NCI-H2107 (cell line): ENCODE results near the gene MAPK8IP3.

Experiments used
- DNase-seq: peaks from one replicate; lab custom pipeline; 2025; lab: John Stamatoyannopoulos, UW

Gene MAPK8IP3

GRCh38 chr16:1775006-1775845, 69.2 kb downstream of the MAPK8IP3 start:
- DNase-seq, result no peak

- no peak for DNase-seq
Measured at GRCh38 chr16:1775846-1776671, 70.1 kb downstream of the MAPK8IP3 start.

GRCh38 chr16:1776672-1776955, 70.6 kb downstream of the MAPK8IP3 start:
- no peak for DNase-seq

DNA sequence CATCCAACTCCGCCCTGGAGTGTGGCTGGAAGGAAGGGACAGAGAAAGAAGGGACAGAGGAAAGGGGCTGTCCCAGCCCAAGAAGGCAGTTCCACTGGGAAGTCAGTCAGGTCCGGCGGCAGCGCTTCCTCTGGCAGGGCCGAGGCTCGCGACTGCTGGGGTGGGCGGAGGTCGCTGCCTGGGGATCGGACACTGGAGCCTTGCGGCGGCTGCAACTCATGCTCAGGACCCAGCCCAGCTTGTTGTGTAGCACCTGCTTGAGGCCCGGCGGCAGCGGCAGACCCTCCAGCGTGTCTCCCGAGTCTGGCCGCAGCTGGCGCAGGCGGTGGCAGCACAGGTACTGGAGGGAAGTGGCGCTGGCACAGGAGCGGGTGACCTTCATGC, 71.0 kb downstream of the MAPK8IP3 start:
- no peak for DNase-seq

GRCh38 chr16:1777375-1778199, 71.6 kb downstream of the MAPK8IP3 start:
- no peak for DNase-seq

- DNase-seq, result no peak
Measured at GRCh38 chr16:1778200-1779179, 72.5 kb downstream of the MAPK8IP3 start.

- DNase-seq, result no peak
Measured at GRCh38 chr16:1779234-1779701, 73.3 kb downstream of the MAPK8IP3 start.

- DNase-seq, result no peak
Measured at GRCh38 chr16:1779741-1780676, 74.0 kb downstream of the MAPK8IP3 start.

- no peak for DNase-seq
Measured at GRCh38 chr16:1780677-1781072, 74.7 kb downstream of the MAPK8IP3 start.

GRCh38 chr16:1781254-1781653, 75.3 kb downstream of the MAPK8IP3 start:
- no peak for DNase-seq

DNA sequence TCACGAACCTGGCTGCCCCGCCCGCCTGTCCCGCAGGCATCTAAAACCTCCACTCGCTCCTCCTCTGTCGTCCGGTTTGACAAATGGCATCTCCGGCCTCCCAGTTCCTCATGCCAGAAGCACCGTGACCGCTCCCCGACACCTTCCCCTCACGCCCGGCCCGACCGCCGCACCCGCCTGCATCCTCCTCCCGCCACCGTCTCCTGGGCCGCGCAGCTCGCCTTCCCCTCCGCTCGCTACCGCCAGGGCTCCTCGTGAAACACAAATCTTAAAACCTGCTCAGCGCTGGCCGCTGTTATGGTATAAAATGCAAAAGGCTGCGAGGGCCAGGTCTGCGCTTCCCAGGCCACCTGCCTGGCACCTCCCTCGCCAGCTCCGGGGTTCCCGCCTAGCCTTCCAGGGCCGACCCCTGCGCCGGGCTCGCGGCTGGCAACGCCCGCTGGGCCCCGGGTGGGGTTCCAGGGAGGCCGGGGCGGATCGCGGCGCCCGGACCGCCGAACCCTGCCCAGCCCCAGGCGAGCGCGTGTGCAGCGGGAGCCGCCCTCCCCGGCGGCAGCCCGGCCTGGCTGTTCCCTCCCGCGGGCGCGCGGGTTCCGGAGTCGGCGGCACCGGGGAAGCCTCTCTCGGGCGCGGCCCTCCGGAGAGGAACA, 75.9 kb downstream of the MAPK8IP3 start:
- no peak for DNase-seq

- DNase-seq, result peak; percentile 99
Measured at GRCh38 chr16:1782408-1783264, 76.6 kb downstream of the MAPK8IP3 start, which contains the start of the genes NUBP2 and SPSB3. TSS of gene NUBP2 (plus strand) at chr16:1782960. CDS start at chr16:1783021, 61 bp downstream. TSS of gene SPSB3 (minus strand) at chr16:1782571. CDS start at chr16:1781483, 1,088 bp downstream.

- DNase-seq, result no peak
Measured at GRCh38 chr16:1784977-1785845, 79.2 kb downstream of the MAPK8IP3 start.

GRCh38 chr16:1785846-1786170, 79.8 kb downstream of the MAPK8IP3 start:
- no peak for DNase-seq

DNA sequence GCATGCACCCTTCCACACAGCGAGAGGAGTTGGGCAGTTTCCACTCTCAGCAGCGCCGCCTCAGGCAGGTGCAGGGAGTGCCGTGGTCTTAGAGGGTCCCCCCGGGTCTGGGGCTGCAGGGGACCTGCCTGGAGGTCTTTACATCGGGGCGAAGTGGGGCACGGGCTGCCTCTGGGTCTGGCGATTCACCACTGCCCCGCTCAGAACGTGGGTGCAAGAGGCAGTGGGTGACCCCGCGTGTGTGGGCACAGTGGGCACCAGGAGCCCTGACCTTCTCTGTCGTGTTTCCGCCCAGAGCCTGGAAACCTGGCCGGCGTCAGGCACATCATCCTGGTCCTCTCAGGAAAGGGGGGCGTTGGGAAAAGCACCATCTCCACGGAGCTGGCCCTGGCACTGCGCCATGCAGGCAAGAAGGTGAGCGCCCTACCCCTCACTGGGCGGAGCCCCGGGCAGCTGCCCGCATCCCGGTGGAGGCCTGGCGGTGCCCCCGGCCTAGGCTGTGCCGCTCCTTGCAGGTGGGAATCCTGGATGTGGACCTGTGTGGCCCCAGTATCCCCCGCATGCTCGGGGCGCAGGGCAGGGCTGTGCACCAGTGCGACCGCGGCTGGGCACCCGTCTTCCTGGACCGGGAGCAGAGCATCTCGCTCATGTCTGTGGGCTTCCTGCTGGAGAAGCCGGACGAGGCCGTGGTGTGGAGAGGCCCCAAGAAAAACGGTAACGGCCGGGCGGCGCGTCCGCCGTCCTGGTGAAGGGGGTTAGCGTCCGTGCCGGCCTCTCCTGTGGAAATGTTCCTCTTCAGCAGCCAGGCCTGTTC, 80.5 kb downstream of the MAPK8IP3 start:
- DNase-seq, result no peak

- DNase-seq, result no peak
Measured at GRCh38 chr16:1787056-1787321, 81.0 kb downstream of the MAPK8IP3 start.
